Neural crest cell (in vitro differentiated cells): ENCODE measurements around the gene PLCB3. TPM values are rescaled to one million over a fixed set of nuclear protein-coding genes. Genes with fewer than 3 reads are reported as not detected.
A peak's percentile ranks its signal among the peaks of the same experiment; 100 is the strongest.
"Not testable (repeated sequence)": the region's sequence is repeated elsewhere in the genome, so short reads cannot be mapped to it uniquely, and the experiment has no call there.

Source experiments
- DNase-seq: peaks from one replicate; pipeline ENCODE4 v3.0.0; 2021; ENCODE audit warnings: low read depth, mixed read lengths, low spot score
- H3K27ac Mint-ChIP-seq: one replicate; pipeline ENCODE4 v1.8.0; 2021; ENCODE audit warnings: mild to moderate bottlenecking, mixed read lengths; ENCODE audit not compliant: unreplicated experiment
- H3K27me3 Mint-ChIP-seq: 2 replicates; pipeline ENCODE4 v1.8.0; 2021; ENCODE audit warnings: low read depth, mild to moderate bottlenecking, mixed read lengths
- H3K36me3 Mint-ChIP-seq: 2 replicates; pipeline ENCODE4 v1.8.0; 2021; ENCODE audit warnings: low read depth, mild to moderate bottlenecking, mixed read lengths
- H3K4me1 Mint-ChIP-seq: 2 replicates; pipeline ENCODE4 v1.8.0; 2021; ENCODE audit warnings: mixed read lengths
- H3K4me3 Mint-ChIP-seq: one replicate; pipeline ENCODE4 v1.8.0; 2021; ENCODE audit warnings: mild to moderate bottlenecking, mixed read lengths
- H3K9me3 Mint-ChIP-seq: 2 replicates; pipeline ENCODE4 v1.8.0; 2021; ENCODE audit warnings: mixed read lengths
- total RNA-seq: library from RNA; stranded (reverse); gene quantifications from 2 replicates; pipeline ENCODE4 v1.2.1, GENCODE V29; 2021
- TF ChIP-seq, protein P1 (sequence below): fragments of 200-600 bp; sonication (generic); conservative IDR thresholded peaks from 2 replicates; pipeline ENCODE4 v1.5.0; 2021; ENCODE audit warnings: antibody characterized with exemption, mild to moderate bottlenecking

PLCB3 gene
- total RNA-seq, 1 donor from 2014 or later, result 36.4 TPM

- peak; percentile 98 for DNase-seq
- Mint-ChIP-seq H3K27ac (peak overlapping the region; percentile 94), H3K27me3 (peaks cover 45% of the 10 kb centered on the region), H3K4me1 (peaks cover 29% of the 10 kb centered on the region), H3K9me3 (no peaks in the 10 kb centered on the region), H3K4me3 (peak overlapping the region; percentile 90), H3K36me3 (no peaks in the 10 kb centered on the region)
- TF ChIP-seq, protein P1, sequence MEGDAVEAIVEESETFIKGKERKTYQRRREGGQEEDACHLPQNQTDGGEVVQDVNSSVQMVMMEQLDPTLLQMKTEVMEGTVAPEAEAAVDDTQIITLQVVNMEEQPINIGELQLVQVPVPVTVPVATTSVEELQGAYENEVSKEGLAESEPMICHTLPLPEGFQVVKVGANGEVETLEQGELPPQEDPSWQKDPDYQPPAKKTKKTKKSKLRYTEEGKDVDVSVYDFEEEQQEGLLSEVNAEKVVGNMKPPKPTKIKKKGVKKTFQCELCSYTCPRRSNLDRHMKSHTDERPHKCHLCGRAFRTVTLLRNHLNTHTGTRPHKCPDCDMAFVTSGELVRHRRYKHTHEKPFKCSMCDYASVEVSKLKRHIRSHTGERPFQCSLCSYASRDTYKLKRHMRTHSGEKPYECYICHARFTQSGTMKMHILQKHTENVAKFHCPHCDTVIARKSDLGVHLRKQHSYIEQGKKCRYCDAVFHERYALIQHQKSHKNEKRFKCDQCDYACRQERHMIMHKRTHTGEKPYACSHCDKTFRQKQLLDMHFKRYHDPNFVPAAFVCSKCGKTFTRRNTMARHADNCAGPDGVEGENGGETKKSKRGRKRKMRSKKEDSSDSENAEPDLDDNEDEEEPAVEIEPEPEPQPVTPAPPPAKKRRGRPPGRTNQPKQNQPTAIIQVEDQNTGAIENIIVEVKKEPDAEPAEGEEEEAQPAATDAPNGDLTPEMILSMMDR, result peak; percentile 93
Measured at GRCh38 chr11:64304316-64305072, 53.2 kb downstream of the PLCB3 start.

DNA sequence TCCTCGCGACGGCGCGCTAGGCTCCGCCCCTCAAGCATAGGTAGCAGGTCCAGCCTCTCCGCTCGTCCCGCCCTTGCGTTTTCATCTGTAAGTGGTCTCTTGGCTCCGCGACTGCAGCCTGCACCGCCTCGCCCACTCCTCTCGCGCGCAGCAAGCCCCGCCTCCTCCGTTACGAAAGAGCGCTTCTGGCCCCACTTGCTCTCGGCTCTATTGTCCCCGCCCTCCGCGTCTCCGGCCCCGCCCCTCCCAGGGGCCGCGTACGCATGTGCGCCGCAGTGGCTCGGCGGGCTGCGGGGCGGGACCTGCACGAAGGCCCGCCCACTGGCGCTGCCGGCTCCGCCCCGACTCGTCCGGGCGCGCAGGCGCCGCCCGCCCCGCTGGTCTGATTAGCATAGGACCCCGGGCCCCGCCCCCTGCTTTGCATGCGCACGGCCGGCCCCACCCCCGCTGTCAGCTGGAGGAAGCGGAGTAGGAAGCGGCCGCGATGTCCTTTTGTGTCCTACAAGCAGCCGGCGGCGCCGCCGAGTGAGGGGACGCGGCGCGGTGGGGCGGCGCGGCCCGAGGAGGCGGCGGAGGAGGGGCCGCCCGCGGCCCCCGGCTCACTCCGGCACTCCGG lies 53.9 kb downstream of the PLCB3 start, which contains the start of gene ESRRA:
ESRRA (plus strand) TSS at position 450 of the 616 bp plus-strand sequence. CDS start 1,656 bp downstream, outside the sequence.
- peaks cover 29% of the 10 kb centered on the region for H3K4me1 Mint-ChIP-seq
- TF ChIP-seq, protein P1, result no peak
- peak within 1 kb of the TSS; percentile 96 for H3K27ac Mint-ChIP-seq
- DNase-seq, result peak; percentile 99
- H3K27me3 Mint-ChIP-seq, result peaks cover 38% of the 10 kb centered on the region
- H3K36me3 Mint-ChIP-seq, result no peaks in the 10 kb centered on the region
- no peaks in the 10 kb centered on the region for H3K9me3 Mint-ChIP-seq
- peak within 1 kb of the TSS; percentile 98 for H3K4me3 Mint-ChIP-seq

GRCh38 chr11:64305691-64306562 lies 54.6 kb downstream of the PLCB3 start:
- DNase-seq, result peak; percentile 60
- Mint-ChIP-seq H3K4me3 (peak overlapping the region; percentile 98), H3K4me1 (peaks cover 25% of the 10 kb centered on the region), H3K9me3 (no peaks in the 10 kb centered on the region), H3K27ac (peak overlapping the region; percentile 96), H3K27me3 (peaks cover 31% of the 10 kb centered on the region), H3K36me3 (no peaks in the 10 kb centered on the region)
- TF ChIP-seq, protein P1, result peak; percentile 55

DNA sequence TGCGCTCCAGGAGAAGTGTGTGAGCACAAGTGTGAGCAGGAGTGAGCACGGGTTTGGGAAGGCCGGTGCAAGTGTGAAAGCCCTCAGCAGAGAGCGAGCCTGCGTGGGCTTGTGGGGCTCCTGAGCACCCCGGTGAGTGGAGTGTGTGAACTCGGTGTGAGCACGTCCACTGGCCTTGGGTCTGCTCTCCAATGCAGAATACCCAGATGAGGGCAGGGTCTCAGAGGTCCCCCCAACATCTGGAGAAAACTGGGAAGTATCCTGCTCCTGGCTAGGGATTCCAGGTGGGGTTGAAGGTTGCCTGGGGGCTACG lies 55.2 kb downstream of the PLCB3 start:
- no peaks in the 10 kb centered on the region for H3K36me3 Mint-ChIP-seq
- H3K9me3 Mint-ChIP-seq, result no peaks in the 10 kb centered on the region
- peak overlapping the region; percentile 96 for H3K27ac Mint-ChIP-seq
- DNase-seq, result no peak
- TF ChIP-seq, protein P1, result no peak
- peaks cover 25% of the 10 kb centered on the region for H3K27me3 Mint-ChIP-seq
- H3K4me1 Mint-ChIP-seq, result peaks cover 26% of the 10 kb centered on the region
- H3K4me3 Mint-ChIP-seq, result peak overlapping the region; percentile 98

- Mint-ChIP-seq H3K27ac (no peak overlapping the region), H3K36me3 (no peaks in the 10 kb centered on the region), H3K4me3 (peak overlapping the region; percentile 98), H3K27me3 (peaks cover 19% of the 10 kb centered on the region), H3K9me3 (no peaks in the 10 kb centered on the region), H3K4me1 (peaks cover 26% of the 10 kb centered on the region)
- DNase-seq, result no peak
- TF ChIP-seq, protein P1, result no peak
Measured at GRCh38 chr11:64306876-64307622, 55.7 kb downstream of the PLCB3 start.

- peak overlapping the region; percentile 32 for H3K4me3 Mint-ChIP-seq
- not testable (repeated sequence) for DNase-seq, H3K9me3 Mint-ChIP-seq, H3K27ac Mint-ChIP-seq, H3K36me3 Mint-ChIP-seq
- peaks cover 26% of the 10 kb centered on the region for H3K4me1 Mint-ChIP-seq
- peaks cover 14% of the 10 kb centered on the region for H3K27me3 Mint-ChIP-seq
Measured at GRCh38 chr11:64307795-64308194, 56.5 kb downstream of the PLCB3 start.
